ENCODE data around the gene KCTD8.
A peak's percentile ranks its signal among the peaks of the same experiment; 100 is the strongest.

The KCTD8 gene

DNA sequence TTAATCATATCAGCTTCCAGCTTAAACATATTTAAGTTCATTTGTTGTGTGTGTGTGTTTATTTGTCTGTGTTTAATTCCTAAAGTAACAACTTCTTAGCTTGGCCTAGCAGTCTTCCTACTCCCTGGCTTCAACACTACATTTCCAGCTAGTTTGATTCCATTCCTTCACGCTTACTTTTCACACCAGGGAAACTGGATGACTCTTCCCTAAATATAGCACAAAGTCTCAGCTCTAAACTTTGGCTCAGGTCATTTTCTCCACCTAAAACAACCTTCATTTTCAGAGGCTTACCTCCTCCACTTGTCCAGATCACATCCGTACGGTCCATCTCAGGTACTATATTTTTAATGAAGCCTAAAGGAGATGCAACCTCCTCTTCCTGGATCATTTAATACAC lies 94.4 kb downstream of the KCTD8 start:
- TF ChIP-seq SIN3A (IDR thresholded peaks at IDR 0.05; ENCODE audit: borderline replicate concordance, insufficient read depth, low read length) (no peak), FOXP2 (optimal IDR thresholded peaks at IDR 0.05; ENCODE audit: borderline replicate concordance, extremely low read depth, extremely low read length, insufficient read depth) (no peak), TAF1 (IDR thresholded peaks at IDR 0.05; ENCODE audit: borderline replicate concordance, insufficient read depth, low read length) (no peak), POLR2AphosphoS5 (IDR thresholded peaks at IDR 0.05; ENCODE audit: low read depth, low read length) (no peak)
- TF ChIP-seq, protein P1, sequence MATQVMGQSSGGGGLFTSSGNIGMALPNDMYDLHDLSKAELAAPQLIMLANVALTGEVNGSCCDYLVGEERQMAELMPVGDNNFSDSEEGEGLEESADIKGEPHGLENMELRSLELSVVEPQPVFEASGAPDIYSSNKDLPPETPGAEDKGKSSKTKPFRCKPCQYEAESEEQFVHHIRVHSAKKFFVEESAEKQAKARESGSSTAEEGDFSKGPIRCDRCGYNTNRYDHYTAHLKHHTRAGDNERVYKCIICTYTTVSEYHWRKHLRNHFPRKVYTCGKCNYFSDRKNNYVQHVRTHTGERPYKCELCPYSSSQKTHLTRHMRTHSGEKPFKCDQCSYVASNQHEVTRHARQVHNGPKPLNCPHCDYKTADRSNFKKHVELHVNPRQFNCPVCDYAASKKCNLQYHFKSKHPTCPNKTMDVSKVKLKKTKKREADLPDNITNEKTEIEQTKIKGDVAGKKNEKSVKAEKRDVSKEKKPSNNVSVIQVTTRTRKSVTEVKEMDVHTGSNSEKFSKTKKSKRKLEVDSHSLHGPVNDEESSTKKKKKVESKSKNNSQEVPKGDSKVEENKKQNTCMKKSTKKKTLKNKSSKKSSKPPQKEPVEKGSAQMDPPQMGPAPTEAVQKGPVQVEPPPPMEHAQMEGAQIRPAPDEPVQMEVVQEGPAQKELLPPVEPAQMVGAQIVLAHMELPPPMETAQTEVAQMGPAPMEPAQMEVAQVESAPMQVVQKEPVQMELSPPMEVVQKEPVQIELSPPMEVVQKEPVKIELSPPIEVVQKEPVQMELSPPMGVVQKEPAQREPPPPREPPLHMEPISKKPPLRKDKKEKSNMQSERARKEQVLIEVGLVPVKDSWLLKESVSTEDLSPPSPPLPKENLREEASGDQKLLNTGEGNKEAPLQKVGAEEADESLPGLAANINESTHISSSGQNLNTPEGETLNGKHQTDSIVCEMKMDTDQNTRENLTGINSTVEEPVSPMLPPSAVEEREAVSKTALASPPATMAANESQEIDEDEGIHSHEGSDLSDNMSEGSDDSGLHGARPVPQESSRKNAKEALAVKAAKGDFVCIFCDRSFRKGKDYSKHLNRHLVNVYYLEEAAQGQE (IDR thresholded peaks at IDR 0.05; ENCODE audit: insufficient read depth in 1 of 2, low read depth in 2 of 2, low read length in 2 of 2): no peak

DNA sequence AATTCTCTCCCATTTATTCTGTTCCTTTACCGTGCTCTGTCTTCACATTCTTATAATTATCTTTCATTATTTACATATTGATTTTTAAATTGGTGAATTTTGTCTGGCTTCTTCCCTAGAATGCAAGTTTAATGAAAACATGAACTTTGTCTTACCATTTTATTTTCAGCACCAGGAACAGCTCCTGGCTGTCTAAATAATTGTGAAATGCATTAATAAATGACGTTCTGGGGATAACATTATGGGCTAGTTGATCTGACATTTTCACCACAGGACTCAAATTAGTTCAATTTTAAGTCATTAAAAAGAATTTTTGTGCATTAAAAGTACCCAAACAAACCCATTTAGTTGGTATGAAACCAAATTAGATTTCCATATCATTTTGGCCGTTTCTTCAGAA lies 97.5 kb downstream of the KCTD8 start:
- TF ChIP-seq POLR2AphosphoS5 (IDR thresholded peaks at IDR 0.05; ENCODE audit: low read depth, low read length) (no peak), SIN3A (IDR thresholded peaks at IDR 0.05; ENCODE audit: borderline replicate concordance, insufficient read depth, low read length) (no peak), TAF1 (IDR thresholded peaks at IDR 0.05; ENCODE audit: borderline replicate concordance, insufficient read depth, low read length) (no peak)
- TF ChIP-seq, protein P1 (IDR thresholded peaks at IDR 0.05; ENCODE audit: insufficient read depth in 1 of 2, low read depth in 2 of 2, low read length in 2 of 2): peak in 1 of 2 experiments; percentile 78; a peak in 1 of 4 replicates

DNA sequence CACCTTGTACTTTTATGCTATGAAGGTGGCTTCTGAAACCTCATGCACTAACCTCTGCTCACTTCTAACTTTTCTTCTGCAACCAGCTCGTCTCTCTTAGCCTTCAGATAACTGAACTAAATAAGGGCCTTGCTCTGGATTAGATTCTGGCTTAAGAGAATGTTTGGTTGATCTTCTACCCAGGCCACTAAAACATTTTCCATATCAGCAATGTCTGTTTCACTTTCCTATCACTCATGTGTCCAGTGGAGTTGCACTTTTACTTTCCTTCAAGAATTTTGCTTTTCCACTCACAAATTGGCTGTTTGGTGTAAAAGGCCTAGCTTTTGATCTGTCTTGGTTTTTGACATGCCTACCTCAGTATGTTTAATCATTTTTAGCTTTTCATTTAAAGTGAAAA lies 105.8 kb downstream of the KCTD8 start:
- TF ChIP-seq SIN3A (IDR thresholded peaks at IDR 0.05; ENCODE audit: borderline replicate concordance, insufficient read depth, low read length): no peak
- no peak for TF ChIP-seq FOXP2 (optimal IDR thresholded peaks at IDR 0.05; ENCODE audit: borderline replicate concordance, extremely low read depth, extremely low read length, insufficient read depth)
- TF ChIP-seq, protein P1 (IDR thresholded peaks at IDR 0.05; ENCODE audit: insufficient read depth in 1 of 2, low read depth in 2 of 2, low read length in 2 of 2): no peak
- no peak for TF ChIP-seq TAF1 (IDR thresholded peaks at IDR 0.05; ENCODE audit: borderline replicate concordance, insufficient read depth, low read length)
- no peak for TF ChIP-seq POLR2AphosphoS5 (IDR thresholded peaks at IDR 0.05; ENCODE audit: low read depth, low read length)

DNA sequence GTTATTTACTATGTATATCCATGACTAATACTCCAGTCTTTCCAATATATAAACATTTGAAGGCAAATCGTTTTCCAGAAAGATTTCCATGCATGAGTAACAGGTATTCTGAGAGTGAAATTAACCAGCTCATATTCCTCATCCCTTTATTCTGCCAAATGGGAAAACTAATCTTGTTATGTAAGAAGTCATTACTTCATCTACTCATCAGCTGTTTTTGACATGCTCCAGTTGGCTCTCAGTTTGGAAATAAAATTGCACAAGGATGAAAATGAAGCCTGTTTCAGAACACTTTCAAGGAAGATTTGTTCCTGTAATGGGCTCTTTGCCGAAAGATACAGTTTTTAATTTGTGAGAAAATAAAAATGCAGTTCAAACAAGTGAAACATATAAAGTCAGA lies 121.9 kb downstream of the KCTD8 start:
- TF ChIP-seq, protein P1 (IDR thresholded peaks at IDR 0.05; ENCODE audit: insufficient read depth in 1 of 2, low read depth in 2 of 2, low read length in 2 of 2): no peak
- TF ChIP-seq FOXP2 (optimal IDR thresholded peaks at IDR 0.05; ENCODE audit: borderline replicate concordance, extremely low read depth, extremely low read length, insufficient read depth) (no peak), SIN3A (IDR thresholded peaks at IDR 0.05; ENCODE audit: borderline replicate concordance, insufficient read depth, low read length) (no peak), POLR2AphosphoS5 (IDR thresholded peaks at IDR 0.05; ENCODE audit: low read depth, low read length) (no peak), TAF1 (IDR thresholded peaks at IDR 0.05; ENCODE audit: borderline replicate concordance, insufficient read depth, low read length) (no peak)

DNA sequence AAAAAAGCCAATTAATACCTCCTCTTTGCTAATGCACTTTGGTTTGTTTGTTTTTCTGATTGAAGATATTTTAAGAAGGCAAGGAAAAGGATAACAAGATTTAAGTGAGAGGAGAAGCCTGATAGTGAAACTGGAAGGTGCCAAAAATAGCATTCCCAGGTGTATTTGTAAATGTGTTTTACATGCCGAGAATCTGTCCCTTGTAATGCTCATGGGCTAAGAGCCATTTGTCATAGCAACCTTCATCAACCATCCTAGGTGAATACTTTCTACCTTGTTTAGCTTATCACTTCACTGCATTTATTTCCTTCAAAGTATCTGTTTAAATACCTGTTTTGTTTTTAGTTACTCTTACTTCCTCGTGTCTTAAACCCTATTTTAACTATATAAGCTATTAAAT lies 127.8 kb downstream of the KCTD8 start:
- TF ChIP-seq SIN3A (IDR thresholded peaks at IDR 0.05; ENCODE audit: borderline replicate concordance, insufficient read depth, low read length): no peak
- TF ChIP-seq, protein P1 (IDR thresholded peaks at IDR 0.05; ENCODE audit: insufficient read depth in 1 of 2, low read depth in 2 of 2, low read length in 2 of 2): no peak
- TF ChIP-seq FOXP2 (optimal IDR thresholded peaks at IDR 0.05; ENCODE audit: borderline replicate concordance, extremely low read depth, extremely low read length, insufficient read depth): no peak
- TF ChIP-seq TAF1 (IDR thresholded peaks at IDR 0.05; ENCODE audit: borderline replicate concordance, insufficient read depth, low read length): no peak
- no peak for TF ChIP-seq POLR2AphosphoS5 (IDR thresholded peaks at IDR 0.05; ENCODE audit: low read depth, low read length)
